Stimulated activated CD4-positive, alpha-beta T cell treated with anti-CD3 and anti-CD28 coated beads, Interleukin-2, amount 100 ng/mL, for 4 hours (primary cell): Measurements from ENCODE around the gene PMPCA.
"Not testable (repeated sequence)": the region's sequence is repeated elsewhere in the genome, so short reads cannot be mapped to it uniquely, and the experiment has no call there.

Source experiments
- DNase-seq: peaks from one replicate; pipeline ENCODE4 v3.0.0-alpha.2; 2020; ENCODE audit warnings: low read depth

PMPCA gene

GRCh38 chr9:136394312-136395019 is 16.0 kb upstream of the PMPCA start:
- DNase-seq, result no peak

DNA sequence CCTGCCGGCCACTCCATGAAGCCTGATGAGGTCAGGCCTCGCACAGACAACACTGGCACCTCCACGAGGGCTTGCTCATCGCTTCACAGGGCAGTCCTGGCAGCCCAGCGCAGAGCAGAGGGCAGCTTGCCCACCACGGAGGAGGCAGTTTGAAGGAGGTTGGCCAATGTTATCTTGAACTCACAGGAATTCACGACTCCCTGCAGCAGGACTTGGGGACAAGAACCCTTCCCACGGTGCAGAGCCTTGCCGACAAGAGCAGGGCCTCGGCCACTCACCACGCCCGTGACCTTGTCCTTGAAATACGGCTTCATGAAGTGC is 15.5 kb upstream of the PMPCA start:
- DNase-seq, result no peak

DNA sequence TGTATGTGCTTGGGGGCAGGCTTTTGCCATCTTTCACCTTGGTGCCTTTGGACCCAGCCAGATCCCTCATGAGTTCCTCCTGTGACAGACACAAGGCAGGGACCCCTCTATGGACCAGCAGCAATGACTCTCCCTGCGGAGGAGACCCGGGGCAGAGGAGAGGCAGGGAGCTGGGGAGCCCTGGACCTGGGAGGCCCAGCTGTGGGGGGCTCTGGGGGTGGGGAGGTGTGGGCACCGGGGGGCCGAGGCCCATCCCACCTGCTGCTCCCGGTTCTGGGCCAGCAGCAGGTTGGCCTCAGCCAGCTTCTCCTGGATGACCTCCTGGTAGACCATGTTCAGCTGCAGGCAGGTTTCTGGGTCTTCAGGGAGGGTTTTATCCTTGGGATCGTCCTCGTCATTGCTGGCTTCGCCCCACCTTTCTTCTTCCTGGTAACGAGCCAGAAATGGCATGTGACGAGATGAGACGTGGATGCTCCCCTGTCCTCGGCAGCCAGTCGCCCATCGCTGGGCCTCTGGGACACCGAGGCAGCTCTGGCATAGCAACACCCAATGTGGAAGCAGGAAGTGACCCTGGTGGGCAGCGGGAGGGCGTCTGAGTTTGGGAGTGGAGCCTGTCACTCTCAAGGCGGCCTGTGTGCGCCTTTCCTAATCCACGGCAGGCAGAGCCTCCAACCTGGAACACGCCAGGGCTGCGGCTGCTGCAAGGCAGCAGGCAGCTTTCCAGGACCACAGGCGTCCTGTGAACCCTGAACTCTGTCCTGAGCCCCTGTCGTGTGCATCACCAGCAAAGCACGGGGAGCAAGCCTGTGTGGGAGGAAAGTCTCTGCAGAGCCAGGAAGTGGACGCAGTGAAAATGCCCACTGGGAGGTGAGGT is 14.9 kb upstream of the PMPCA start:
- no peak for DNase-seq

DNA sequence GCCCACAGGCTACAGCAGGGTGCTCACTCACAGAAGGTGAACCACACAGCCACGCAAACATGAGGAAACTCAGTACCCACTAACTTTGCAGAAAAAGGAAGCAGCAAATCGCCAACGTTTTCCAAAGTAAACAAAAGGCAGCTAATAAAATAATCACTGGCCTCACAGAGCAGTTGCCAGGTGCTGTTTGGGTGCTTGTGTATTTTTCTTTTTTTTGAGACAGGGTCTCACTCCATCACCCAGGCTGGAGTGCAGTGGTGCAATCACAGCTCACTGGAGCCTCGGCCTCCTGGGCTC is 14.3 kb upstream of the PMPCA start:
- no peak for DNase-seq

- no peak for DNase-seq
These were observed 12.8 kb upstream of the PMPCA start for GRCh38 chr9:136397643-136398042.

DNA sequence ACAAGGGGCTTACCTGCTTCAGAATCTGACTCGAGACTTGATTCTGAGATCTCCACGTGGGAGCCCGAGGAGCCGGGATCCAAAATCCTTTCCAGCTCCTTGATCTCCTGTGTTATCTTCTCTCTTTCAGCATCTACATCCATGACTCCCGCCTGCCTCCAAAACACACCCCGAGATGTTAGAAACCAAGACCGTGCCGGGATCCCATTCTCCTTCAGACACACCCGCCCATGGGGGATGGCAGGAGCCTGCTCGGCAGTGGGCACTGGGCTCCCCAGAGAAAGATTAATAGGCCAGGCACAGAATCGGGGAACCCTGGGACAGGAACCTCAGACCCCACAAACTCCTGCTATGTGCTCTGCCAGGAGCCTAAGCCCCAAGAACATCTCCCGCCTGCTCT is 12.2 kb upstream of the PMPCA start:
- DNase-seq, result no peak

DNA sequence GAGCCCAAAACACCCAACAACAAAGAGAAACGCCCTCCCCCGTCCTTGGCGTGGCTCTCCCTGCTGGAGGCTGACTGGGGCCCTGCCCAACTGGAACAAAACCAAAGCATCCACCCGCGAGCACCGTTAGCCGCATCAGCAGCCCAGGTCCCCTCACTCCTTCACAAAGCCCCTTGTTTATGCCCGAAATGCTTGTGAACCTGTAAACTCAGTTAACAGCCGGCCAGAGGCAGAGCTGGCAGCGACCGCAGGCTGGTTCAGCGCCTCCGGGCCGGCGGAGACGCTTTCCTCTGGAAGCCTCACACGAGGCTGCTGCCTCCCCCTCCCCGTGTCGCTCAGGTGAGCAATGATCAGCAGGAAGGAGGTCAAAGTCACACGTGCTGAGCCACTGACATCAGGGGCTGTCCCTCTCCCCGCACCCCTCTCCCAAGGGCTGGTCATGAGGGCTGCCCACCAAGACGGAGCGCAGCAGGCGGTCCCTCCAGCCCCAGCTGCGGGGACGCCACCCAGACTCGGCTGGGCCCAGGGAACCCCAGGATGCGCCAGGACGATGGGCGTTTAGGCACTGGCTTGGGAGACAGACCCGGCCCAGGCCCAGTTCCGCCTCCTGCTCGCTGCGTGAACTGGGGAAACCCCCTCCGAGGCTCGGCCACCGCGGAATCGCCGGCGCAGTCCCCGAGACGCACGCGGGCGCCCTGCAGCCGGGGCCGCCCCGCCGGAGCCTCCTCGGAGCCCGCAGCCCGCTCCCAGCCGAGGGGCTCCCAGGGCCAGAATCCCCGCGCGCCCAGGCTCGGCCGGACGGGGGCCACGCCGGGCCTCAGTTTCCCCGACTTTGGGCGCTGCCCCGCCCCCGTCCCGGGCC is 11.1 kb upstream of the PMPCA start:
- DNase-seq, result peak; percentile 26

DNA sequence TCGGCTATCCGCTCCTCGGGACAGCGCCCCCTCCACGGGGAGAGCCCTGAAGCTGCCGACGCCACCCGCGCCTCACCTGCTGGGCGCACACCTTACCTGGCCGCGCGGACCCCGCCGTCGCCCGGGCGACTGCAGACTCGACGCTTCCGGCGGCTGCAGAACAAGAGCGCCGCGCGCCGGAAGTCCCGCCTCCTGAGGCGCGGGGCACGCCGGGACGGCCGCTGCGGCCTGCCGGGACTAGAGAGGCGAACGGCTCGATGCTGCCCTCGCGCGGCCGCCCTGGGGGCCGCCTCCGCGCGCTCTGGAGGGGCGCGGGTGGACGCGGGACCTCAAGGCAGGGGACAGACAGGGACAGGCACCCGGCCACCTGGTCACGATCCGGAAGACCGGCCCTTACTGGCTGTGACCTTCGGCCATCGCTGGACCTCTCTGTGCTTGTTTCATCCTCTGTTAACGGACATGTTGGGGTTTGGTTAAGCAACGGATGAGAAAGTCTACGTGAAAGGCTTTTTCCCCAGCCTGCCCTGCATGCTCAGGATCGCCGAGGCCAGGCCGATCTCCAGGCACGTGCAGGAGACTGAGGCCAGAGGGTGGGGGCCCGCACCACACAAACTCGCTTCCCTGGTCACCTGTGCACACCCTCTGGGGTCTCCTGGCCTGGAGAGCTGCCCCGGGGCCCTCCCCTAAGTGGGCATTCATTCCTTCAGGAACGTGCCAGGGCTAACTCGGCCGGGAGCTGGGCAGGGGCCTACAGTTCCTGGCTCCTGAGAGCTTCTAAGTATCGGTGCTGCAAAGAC is 10.2 kb upstream of the PMPCA start, which contains the start of gene SNAPC4:
Gene SNAPC4 (minus strand): TSS at position 133 of the 797 bp plus-strand sequence. CDS start 1,742 bp downstream, outside the sequence.
- DNase-seq, result peak; percentile 80

GRCh38 chr9:136401173-136401922 is 9.1 kb upstream of the PMPCA start:
- DNase-seq, result no peak

DNA sequence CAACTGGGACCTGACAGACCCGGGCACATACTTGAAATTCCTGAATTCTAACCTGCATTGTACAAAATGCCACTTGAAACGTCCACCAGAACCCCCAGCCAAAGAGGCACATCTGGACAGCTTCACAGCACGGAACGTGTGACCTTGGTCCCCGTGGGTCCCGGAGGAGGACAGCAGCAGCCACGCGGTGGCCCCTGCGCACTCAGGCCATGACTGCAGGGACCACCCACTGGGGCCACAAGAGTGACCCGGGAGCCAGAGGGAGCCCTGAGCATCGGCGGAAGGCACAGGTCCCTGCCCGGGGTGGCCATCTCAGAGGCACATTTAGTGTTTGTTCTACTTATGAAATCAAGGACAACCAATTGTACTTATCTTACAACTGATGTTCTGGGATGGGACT is 8.4 kb upstream of the PMPCA start:
- no peak for DNase-seq

DNA sequence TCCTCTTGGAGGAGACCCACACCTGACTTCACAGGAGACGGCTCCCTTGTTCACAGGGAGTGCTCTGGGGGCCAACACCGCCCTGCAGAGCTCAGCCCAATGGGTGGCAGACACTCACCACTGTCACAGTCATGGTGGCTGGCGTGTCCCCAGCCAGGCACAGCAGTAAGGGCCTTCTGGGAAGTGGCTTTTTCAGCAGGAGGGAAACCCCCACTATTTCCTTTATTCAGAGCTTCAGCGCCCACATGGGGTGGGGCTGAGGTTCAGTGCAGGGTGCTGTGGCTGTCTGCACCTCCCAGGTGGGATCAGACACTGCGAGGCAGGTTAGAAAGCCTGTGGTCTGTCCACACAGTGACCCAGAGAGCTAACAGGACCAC is 6.9 kb upstream of the PMPCA start:
- DNase-seq, result peak; percentile 77

- DNase-seq, result no peak
These were observed 6.3 kb upstream of the PMPCA start for GRCh38 chr9:136403915-136404800.

- no peak for DNase-seq
These were observed 5.7 kb upstream of the PMPCA start for GRCh38 chr9:136404801-136405136.

- DNase-seq, result no peak
These were observed 5.0 kb upstream of the PMPCA start for GRCh38 chr9:136405481-136405880.

- not testable (repeated sequence) for DNase-seq
These were observed 4.6 kb upstream of the PMPCA start for GRCh38 chr9:136405904-136406303.

- DNase-seq, result not testable (repeated sequence)
These were observed 3.4 kb upstream of the PMPCA start for GRCh38 chr9:136407061-136407460.

DNA sequence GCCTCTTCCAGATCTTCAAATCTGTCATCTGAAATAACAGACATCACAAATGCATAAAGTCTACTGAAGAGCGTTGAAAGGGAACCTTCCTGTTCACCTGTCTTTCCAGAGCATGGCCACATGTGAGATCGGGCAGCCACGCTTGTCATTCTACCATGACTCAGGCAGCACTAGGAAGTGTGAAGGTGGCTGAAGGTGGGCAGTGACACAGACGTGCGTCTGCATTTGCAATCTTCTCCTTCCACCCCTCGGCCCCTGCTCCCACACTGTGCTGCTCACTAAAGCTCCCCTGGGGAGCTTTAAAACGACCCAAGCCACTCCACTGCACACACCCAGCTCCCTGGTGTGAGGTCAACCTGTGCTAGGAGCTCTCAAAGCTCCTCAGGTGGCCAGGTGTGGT is 2.5 kb upstream of the PMPCA start:
- no peak for DNase-seq

DNA sequence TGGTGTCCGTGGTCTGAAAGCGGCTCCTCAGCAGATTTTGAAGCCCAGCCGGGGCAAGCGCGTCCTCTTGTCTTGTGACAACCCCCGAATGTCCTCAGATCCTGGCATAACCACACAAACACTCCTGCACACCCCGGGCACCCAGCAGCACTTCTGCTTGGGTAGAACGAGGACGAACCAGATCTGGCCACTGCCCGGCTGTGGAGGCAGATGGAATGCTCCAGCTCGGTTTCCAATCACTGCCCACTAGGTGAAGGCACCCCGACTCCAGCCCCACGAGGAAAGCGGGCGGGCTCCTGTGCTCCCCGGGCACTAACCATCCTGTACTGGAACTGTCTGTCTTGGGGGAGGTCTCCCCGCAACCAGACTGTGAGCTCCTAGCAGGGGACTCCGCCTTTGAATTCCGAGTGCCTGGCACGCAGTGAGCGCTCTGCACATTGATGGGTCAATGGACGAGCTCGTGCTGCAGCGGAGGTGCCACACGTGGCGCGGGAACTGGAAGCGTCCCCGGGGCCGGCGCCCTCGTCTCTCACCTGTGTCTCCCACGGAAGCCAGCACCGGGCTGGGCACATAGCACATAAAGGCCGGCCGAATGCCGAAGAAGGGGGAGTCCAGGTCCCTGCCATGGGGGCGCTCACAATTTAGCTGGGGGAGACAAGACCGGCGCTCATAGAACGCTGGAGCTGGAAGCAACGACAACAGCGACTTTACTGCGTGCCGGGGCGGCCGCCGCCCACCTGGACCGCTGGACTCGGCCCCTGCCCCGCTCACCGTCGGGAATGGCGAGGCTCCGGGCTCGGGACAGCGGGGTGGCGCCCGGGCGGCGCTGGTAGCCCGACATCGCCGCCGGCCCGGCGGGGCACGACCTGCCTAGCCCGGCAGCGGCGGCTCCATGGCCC is 652 bp upstream of the PMPCA start:
- DNase-seq, result peak; percentile 16

DNA sequence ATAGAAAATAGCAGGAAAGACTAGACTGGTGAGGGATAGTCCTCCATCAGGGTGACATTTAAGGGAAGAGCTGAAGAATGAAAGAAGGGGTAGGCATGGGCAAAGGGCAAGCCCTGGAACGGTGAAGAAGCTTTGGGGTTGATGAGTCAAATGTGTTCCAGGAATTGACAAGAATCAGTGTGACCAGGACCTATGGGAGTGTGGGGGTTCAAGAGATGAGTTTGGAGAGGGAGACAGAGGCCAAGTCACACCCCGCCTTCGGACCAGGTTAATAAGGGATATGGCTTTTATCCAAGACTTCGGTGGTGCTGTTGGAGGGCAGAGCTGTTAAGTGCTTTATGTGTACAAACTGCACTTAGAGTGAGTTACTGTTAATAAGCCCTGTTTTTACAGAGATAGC is 920 bp downstream of the PMPCA start:
- DNase-seq, result no peak
